GM19238 (cell line): ENCODE data around the gene CTNNA1.
"Not testable (repeated sequence)": the region's sequence is repeated elsewhere in the genome, so short reads cannot be mapped to it uniquely, and the experiment has no call there.

Experiments
- DNase-seq: peaks from one replicate; pipeline ENCODE4 v3.0.0; 2011; ENCODE audit warnings: low spot score; ENCODE audit not compliant: insufficient read length

Gene CTNNA1

DNA sequence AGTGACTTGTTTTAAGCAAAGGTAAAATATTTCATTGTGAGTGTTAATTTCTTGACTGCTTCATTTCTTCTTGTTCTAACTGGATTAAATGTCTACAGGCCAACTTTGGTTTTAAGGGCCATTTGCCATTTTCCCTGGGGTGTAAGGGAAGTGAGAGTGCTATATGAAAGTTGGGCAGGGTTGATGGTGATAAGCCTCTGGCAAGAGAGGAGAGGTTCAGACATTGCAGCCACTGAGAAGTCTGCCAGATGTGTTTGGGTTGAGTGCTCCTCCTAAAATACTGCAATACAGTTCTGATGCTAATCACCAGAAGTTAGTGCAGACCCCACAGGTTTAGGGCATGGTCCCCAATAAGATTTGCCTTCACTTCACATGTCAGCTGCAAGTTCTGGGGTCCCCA, 136.8 kb downstream of the CTNNA1 start:
- DNase-seq: no peak

DNA sequence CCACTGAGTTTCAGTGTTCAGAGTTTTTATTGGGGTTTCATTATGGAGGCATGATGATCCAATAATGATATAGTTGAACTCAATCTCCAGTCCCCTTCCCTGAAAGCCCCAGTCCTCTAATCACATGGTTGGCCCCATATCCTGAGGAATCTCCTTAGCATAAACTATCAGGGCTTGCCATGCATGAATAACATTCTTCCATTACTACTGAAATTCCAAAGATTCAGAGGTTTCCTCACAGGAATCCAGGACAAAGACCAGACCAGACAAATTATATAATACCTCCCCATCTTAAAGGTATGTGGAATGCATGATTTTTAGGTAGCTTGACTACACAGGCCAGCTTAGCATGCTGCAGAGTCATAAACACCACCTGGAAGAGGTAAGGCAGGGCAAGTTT, 137.4 kb downstream of the CTNNA1 start:
- no peak for DNase-seq

GRCh38 chr5:138895918-138896317, 142.7 kb downstream of the CTNNA1 start:
- no peak for DNase-seq

DNA sequence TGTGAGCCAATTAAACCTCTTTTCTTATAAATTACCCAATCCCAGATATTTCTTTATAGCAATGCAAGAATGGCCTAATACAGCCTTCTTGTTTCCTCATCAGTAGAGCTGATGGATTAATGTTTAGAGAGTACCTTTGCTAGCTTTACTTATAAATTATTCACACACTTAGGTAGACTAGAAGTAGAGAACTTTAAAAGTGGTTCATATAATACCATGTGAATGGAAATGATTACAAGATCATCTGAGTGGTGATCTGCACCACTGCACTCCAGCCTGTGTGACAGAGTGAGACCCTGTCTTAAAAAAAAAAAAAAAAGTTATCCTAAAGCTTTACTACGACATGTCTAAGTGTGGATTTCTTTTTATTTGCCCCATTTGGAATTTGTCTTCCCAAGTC, 145.1 kb downstream of the CTNNA1 start:
- no peak for DNase-seq

DNA sequence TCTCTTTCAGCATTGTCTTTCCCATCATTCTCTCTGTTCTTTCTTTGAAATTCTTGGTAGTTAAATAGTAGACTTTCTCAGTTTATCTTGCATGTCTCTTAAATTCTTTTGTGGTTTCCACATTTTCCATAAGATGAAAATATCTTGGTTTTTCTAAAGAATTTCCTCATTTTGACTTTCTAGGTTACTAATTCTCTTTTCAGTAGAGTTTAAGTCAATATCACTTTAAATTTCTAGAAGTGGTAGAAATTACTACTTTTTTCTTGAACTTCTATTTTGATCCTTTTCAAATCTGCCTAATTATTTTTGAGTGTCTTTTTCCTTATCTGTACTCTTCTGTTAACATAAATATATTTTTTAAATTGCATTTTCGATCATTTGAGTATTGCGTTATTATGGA, 145.5 kb downstream of the CTNNA1 start:
- no peak for DNase-seq

- DNase-seq: no peak
These were observed 147.2 kb downstream of the CTNNA1 start for GRCh38 chr5:138900281-138900965.

DNA sequence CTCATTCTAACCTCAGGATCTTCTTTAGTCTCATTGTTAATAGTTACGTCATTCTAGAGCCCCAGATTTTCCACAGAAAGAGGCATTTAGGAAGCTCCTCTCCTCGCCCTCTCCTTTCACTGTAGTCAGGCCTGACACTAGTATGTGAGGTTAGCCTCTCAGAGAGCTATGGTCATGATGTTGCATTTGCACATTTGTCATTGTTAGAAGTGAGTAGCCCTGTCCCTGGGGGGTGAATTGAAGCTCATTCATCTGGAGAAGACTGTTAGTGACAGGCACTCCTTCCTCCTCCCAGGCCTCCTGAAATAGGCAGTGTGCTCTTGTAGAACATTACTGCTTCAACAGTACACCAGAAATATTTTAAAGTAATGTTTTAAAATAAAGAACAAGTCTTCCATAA, 148.5 kb downstream of the CTNNA1 start:
- no peak for DNase-seq

- DNase-seq: no peak
These were observed 150.0 kb downstream of the CTNNA1 start for GRCh38 chr5:138903130-138903775.

GRCh38 chr5:138905541-138905940, 152.3 kb downstream of the CTNNA1 start:
- no peak for DNase-seq

- no peak for DNase-seq
These were observed 156.5 kb downstream of the CTNNA1 start for GRCh38 chr5:138909734-138910133.

DNA sequence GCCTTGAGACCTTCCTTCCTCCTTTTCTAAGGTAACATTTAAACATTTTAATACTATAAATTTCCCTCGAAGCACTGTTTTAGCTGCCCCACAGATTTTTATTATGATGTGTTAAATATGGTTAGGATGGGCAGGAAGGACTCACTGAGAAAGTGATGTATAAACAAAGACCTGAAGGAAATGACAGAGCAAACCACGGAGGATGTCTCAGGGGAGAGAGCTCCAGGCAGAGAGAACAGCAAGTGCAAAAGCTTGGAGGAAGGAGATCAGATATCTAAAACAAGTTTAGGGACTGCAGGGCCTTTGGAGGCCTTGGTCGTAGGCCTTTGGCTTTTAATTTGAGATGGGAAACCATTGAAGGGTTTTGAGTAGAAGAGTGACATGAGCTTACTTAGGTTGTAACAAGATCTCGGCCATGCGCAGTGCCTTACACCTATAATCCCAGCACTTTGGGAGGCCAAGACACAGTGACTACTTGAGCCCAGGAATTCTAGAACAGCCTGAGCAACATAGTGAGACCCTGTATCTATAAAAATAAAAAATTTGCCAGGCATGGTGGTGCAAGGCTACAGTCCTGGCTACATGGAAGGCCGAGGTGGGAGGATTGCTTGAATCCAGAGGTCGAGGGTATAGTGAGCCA, 157.4 kb downstream of the CTNNA1 start:
- DNase-seq: no peak

- DNase-seq: no peak
These were observed 158.2 kb downstream of the CTNNA1 start for GRCh38 chr5:138911441-138911840.

DNA sequence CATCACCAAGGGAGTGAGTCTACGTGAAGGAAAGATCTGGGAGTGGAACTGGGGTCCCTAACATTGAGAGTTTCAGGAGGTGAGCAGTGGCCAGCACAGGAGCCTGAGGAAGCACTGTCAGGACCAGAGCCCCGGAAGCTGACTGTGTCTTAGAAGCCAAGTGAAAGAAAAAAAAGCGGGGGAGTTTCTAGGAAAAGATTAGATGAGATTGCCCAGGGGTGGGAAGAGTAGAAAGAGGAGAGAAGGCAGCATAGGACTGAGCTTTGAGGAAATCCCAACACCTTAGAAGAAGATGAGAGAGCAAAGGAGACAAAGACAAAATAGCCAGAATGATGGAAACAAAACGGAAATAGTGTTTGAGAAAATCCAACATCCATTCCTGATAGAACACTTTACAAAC, 158.9 kb downstream of the CTNNA1 start:
- no peak for DNase-seq

DNA sequence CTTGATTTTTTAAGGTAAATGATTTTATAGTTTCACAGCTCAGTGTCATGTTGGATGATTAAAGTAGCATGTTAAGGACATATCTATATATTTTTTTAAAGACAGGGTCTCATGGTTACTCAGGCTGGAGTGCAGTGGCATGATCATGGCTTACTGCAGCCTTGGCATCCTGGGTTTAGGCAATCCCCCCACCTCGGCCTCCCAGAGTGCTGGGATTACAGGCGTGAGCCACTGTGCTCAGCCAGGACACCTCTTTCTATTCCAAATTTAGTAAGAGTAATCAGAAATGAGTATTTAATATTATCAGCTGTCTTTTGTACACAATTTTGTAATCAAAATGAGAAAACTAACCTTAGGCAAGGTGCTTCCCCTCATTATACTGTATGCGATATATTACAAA, 160.5 kb downstream of the CTNNA1 start:
- DNase-seq: no peak

GRCh38 chr5:138914338-138914737, 161.1 kb downstream of the CTNNA1 start:
- no peak for DNase-seq

DNA sequence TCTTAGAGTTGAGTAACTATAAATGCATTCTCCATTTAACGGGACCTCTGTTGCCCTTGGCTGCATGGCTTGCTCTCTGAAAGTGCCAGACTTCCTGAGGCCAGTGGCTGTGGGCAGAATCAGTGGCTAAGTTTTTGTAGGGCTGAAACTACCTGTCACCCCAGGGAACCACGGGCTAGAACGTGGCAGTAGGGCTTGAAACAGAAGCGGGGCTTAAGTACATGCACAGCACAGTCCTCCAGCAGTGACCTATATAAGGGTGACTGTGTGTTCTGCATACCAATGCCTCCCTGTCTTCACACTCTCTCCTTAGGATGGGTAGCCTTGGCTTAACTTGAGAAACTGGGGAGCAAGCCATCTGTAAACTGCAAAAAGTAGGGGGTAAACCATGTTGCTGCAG, 165.5 kb downstream of the CTNNA1 start:
- DNase-seq: no peak

DNA sequence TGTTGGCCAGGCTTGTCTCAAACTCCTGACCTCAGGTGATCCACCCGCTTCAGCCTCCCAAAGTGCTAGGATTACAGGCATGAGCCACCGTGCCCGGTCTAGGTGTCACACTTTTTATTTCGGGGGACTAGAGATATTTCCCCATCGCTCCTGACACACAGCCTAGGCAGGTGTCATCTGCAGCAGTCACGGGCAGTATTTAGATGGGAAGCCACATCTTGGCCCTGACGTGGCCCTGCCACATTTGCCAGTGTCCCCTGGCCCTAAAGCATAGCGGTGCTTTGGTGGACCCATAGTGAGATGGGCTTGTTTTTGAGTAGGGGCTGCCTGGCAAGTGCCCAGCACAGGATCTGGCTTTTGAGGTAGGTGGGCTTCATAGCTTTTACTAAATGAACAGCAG, 167.0 kb downstream of the CTNNA1 start:
- DNase-seq: no peak

- not testable (repeated sequence) for DNase-seq
These were observed 168.1 kb downstream of the CTNNA1 start for GRCh38 chr5:138921362-138921761.

DNA sequence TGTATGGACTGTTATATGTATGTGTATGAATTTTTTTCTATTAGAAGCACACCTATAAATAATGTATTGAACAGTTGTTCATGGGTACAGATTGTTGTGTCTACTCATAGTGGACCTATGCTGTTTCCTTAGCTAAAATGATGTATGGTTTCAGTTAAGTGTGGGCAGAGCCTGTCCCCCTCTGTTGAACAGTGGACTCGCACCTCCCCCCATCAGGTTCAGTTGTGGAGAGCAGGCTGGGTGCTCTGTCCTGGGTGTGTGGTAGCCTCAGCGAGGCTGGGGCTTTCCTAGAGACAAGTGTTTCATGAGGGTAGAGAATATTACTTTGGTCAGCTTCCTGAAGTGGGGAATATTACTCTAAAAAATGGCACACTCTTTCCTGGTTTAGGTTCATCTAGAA, 169.3 kb downstream of the CTNNA1 start:
- no peak for DNase-seq

DNA sequence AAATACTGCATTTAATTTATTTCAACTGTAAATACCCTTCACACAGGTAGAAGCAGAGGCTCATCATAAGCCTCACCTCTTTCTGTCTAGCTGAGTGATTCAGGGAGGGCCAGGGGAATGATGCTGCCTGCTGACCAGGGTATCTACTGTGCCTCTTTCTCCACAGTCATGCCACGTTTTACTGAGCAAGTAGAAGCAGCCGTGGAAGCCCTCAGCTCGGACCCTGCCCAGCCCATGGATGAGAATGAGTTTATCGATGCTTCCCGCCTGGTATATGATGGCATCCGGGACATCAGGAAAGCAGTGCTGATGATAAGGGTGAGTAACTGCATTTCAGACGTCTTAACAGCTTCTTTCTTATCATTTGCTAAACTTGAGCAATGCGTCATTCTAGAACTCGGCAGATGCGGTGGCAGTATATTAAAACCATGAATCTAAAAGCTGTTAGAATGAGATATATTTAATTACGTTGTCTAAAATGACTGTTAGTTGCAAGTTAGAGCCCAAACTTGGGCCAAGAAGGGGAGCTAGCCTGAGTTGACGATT, 171.9 kb downstream of the CTNNA1 start:
- DNase-seq: no peak

DNA sequence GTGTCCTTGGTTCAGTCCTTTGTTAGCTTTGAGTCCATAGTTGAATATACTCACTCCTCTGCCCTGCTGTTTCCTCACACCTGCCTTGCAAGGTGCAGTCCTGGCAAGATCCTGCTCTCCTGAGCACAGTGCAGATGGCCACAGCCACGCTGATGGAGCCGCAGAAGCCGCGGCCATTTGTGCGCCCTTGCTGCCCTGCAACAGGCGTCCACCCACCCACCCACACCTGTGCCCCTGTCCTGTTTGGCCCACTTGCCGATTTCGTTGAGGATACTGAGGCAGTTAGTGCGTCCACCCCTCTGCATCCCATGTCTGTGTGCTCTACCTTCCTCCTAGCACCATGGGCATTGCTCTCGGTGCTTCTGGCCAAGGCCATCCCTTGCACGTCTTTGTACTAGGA, 173.0 kb downstream of the CTNNA1 start:
- no peak for DNase-seq

DNA sequence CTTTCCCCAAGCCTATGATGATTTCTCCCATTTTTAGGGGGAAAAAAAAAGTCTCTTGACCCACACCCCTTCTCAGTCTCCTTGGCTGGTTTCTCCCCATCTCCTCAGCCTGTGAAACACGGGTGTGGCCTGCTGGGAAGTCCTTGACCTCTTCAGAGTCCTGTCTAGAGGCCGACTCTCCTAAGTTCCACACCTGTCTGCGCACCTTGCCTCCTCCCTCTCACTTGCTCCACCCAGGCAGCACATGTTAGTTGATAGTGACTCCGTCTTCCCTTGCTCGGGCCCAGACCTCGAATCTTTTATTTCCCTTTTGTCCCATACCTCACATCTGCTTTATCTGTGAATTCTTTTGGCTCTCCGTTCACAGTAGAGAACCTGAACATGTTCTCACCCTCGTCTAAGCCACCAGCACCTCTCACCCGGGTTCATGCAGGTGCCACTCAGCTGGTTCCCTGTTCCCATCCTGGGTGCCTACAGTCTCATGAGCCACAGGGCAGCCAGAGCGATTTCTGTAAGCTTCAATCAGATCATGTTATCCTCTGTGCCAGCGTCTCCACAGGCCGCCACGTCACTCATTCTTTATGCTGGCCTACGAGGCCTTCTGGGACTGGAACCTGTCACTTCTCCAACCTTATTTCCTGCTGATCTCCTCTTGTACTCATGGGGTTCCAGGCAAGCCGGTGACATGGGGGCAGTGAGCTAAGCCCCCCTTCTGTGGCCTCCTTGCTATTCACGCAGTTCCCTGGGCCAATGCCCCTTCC, 173.6 kb downstream of the CTNNA1 start:
- DNase-seq: no peak
